Left renal cortex interstitium (tissue), 4 donors: Measurements from ENCODE around the gene TMEM119. TPM values are rescaled to one million over a fixed set of nuclear protein-coding genes. Genes with fewer than 3 reads are reported as not detected.
"Not testable (repeated sequence)": the region's sequence is repeated elsewhere in the genome, so short reads cannot be mapped to it uniquely, and the experiment has no call there.

Source experiments
- DNase-seq, 4 donors: peaks; one replicate each; pipeline ENCODE4 v3.0.0-alpha.2; 2013; ENCODE audit warnings: low read depth in 4 of 4, low spot score in 2 of 4, missing footprints in 1 of 4
- polyA plus RNA-seq, 4 donors: library from polyadenylated mRNA; unstranded; fragments of 120-200 nt; gene quantifications; one replicate each; pipeline ENCODE4 v1.2.1, GENCODE V29; 2013; ENCODE audit not compliant: insufficient read length in 4 of 4

Gene TMEM119
- polyA plus RNA-seq, 4 donors = 18.1 to 34.2 (median 24.5) TPM

GRCh38 chr12:108635201-108635996 lies 37.5 kb upstream of the TMEM119 start:
- DNase-seq = no peak

- no peak for DNase-seq
Measured at GRCh38 chr12:108634341-108634751, 36.5 kb upstream of the TMEM119 start.

DNA sequence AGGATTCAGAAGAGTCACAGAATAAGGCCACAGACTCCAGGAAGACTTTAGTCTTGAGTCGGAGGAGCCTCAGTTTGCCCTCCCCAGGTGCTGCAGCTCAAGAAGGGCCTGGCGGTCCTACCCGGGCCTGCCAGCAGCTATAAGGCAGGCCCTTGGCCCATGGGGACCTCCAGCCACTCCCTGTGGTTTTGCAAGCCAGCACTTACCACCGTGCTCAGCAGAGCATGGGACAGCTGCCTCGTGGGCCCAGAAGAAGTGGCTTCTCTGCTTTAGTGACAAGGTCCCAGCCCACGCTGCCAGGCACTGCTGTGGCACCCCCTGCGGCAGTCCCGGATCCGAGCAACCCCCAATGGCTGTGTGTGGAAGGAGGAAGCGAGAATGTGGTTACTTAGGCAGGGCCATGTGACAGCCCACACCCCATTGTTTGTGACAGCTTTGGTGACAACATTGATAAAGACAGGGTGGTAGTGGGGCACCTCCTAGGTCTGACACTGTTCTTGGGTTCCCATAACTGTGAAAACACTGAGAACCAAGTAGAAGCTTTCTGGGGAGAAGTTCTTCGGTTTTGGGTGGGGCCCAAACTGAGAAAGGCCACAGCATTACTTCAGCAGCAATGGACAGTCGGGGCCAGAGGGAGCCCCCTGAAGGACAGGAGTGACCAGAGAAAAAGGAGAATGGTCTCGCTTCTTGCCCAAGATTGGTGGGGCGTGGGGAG lies 35.8 kb upstream of the TMEM119 start, which contains the start of gene SELPLG:
Gene SELPLG (minus strand): TSS at position 361 of the 715 bp plus-strand sequence. CDS start 9,587 bp downstream, outside the sequence.
- DNase-seq = no peak

DNA sequence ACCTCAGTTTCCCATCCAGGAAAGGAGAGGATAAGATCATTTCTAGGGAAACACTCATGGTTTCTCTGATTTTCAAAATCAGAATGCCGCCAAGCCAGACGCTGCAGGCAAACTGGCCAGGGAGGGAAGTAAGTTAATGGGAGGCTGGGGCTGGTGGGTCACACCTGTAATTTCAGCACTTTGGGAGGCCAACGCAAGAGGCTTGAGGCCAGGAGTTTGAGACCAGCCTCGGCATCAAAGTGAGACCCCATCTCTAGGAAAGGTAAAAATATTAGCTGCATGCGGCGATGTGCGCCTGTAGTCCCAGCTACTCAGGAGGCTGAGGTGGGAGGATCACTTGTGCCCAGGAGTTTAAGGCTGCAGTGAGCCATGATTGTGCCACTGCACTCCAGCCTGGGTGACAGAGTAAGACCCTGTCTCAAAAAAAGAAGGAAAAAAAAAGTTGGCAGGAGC lies 35.2 kb upstream of the TMEM119 start:
- no peak for DNase-seq

- not testable (repeated sequence) for DNase-seq
Measured at GRCh38 chr12:108631261-108631660, 33.4 kb upstream of the TMEM119 start.

- no peak for DNase-seq
Measured at GRCh38 chr12:108630481-108631207, 32.8 kb upstream of the TMEM119 start.

- DNase-seq = no peak
Measured at GRCh38 chr12:108629824-108630476, 32.1 kb upstream of the TMEM119 start.

- no peak for DNase-seq
Measured at GRCh38 chr12:108629151-108629550, 31.3 kb upstream of the TMEM119 start.

- no peak for DNase-seq
Measured at GRCh38 chr12:108627134-108627920, 29.4 kb upstream of the TMEM119 start.

- no peak for DNase-seq
Measured at GRCh38 chr12:108625228-108625627, 27.3 kb upstream of the TMEM119 start.

DNA sequence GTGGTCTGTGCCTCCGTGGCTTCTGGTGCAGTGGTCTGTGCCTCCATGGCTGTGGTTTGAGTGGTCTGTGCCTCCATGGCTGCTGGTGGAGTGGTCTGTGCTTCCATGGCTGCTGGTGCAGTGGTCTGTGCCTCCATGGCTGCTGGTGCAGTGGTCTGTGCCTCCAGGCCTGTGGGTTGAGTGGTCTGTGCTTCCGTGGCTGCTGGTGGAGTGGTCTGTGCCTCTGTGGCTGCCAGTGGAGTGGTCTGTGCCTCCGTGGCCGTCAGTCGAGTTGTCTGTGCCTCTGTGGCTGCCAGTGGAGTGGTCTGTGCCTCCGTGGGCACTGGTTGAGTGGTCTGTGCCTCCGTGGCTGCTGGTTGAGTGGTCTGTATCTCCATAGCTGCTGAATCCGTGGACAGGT lies 25.7 kb upstream of the TMEM119 start:
- DNase-seq = no peak

GRCh38 chr12:108622921-108623514 lies 25.1 kb upstream of the TMEM119 start:
- no peak for DNase-seq

GRCh38 chr12:108622421-108622820 lies 24.5 kb upstream of the TMEM119 start:
- DNase-seq = no peak

DNA sequence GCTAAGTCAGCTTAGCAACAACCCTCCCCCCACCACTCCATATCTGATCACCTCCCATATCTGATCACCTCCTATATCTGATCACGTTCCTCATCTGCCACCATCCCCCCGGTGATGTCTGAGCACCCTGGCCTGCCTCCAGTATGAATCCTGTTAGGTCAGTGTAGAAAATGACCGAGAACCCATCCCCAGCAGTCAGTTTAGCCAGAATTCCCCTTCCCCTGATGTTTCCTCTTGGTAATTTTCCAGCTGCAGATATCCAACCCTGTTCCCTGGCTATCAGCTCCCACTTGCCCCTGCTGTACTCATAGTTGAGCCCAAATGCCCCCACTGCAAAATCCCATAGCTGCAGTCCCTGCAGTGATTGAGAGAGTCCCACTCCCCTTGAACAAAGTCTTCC lies 23.3 kb upstream of the TMEM119 start:
- DNase-seq = no peak

GRCh38 chr12:108620236-108620879 lies 22.5 kb upstream of the TMEM119 start:
- no peak for DNase-seq

DNA sequence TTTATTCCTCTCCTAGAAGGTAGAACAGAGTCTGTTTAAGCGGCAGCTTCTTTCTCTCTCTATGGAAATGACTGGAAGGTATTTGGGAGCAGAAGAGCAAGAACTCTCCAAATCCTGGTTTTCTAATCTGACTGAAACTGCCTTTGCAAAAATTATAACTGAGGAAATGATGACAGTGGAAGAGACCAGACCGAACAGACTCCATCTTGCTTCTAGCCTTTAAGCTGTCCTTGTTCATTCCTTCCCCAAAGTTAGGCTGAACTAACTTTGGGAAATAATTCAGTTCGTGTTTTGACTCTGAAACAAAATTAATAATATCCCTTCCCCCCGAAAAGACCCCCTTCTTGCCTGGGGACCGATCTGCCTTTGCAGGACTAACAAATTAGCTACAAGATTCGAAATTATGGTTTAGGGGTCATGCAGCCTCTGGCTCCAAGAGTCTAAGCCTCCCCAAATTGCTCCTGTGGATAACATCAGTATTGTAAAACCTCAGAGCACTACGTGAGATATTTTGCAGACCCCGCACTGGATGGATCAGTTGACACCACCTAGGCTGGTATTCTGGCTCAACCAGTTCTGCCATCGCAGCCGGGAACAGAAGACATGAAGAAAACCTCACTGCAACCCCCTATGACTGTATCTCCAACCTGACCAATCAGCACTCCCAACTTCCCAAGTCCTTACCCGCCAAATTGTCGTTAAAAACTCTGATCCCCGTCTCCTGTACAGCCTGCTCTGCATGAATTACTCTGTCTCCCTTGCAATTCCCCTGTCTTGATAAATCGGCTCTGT lies 21.7 kb upstream of the TMEM119 start:
- no peak for DNase-seq

GRCh38 chr12:108618953-108619274 lies 21.0 kb upstream of the TMEM119 start:
- not testable (repeated sequence) for DNase-seq
